ENCODE data around the gene MIGA2. TPM values are rescaled to one million over a fixed set of nuclear protein-coding genes. Genes with fewer than 3 reads are reported as not detected.

MIGA2 gene
- total and polyA plus RNA-seq, 9 of the 15 experiments (the other 6 are each of a cell fraction or from before 2014, with no cell fraction given) = 0.15 to 54.1 (median 18.0) TPM

DNA sequence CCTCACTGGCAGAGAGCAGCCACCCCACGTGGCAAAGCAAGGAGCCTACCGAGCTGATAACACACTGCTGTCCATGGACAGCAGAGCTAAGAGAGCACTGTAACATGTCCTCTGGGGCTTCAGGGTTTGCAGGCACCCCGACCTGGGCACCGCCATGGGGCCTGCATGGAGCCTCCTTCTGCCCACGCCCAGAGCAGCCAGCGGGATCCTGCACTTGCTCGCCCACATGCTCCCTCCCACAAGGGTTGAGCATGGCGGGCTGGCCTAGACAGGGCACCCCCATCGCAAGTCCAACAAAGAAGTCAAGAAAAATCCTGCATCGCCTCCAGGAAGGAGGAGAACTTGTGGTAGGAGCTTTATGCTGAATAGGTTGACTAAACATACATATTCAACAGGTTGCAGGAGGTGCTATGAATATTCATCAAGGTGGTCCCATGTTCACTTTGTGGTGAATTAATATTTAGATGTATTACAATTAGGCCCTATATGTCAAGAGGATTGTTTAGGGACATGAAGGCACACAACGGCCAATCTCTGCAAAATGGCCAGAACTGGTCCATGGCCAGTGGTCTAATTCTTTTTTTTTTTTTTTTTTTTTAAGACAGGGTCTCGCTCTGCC is 3.8 kb upstream of the MIGA2 start:
- Histone ChIP-seq H3K36me3 (ENCODE audit: control insufficient read depth, insufficient read depth, low read length) (no peaks in the 10 kb centered on the region), H2AFZ (ENCODE audit: low read depth, low read length) (peak overlapping the region; percentile 96; the same call in 1 of the 2 replicates), H3K9ac (ENCODE audit: insufficient read depth in 1 of 2, low read depth in 2 of 2, low read length in 2 of 2) (peak overlapping the region; percentile 36 to 64; a peak in 3 of 4 replicates), H3K27me3 (ENCODE audit: control insufficient read depth in 2 of 2, insufficient read depth in 2 of 2, low read length in 2 of 2) (no peaks in the 10 kb centered on the region), H3K4me3 (no peak overlapping the region), H3K27ac (ENCODE audit: extremely low read depth, low read depth, low read length) (peak overlapping the region; percentile 72; the same call in 2 of the 3 replicates), H3K4me2 (ENCODE audit: insufficient read depth, low read length) (peak overlapping the region; percentile 71; the same call in 1 of the 2 replicates), H3K4me1 (replicated peaks in 1 of 2; ENCODE audit: control insufficient read depth in 2 of 2, insufficient read depth in 2 of 2, low read length in 2 of 2) (peaks cover 36 to 67% of the 10 kb centered on the region in 2 experiments), H3K79me2 (ENCODE audit: control insufficient read depth, insufficient read depth, low read length) (peaks cover 16% of the 10 kb centered on the region), H3K9me3 (replicated peaks; ENCODE audit: control insufficient read depth, insufficient read depth, low read depth, low read length) (no peaks in the 10 kb centered on the region), H4K20me1 (replicated peaks; ENCODE audit: control insufficient read depth, insufficient read depth, low read length) (no peaks in the 10 kb centered on the region; the same call in 1 of the 2 replicates), H3K9me1 (ENCODE audit: control insufficient read depth, insufficient read depth, low read length) (no peaks in the 10 kb centered on the region)
- in situ Hi-C loops (cut with MboI) = no loop called here
- no peak for TF ChIP-seq ZFP1 (CRISPR knock-in tag; IDR thresholded peaks at IDR 0.05)
- 0 out of 2 replicates have a peak, but pooled peaks have one; percentile 52 for TF ChIP-seq ZNF384 (IDR thresholded peaks at IDR 0.05; ENCODE audit: low read depth, low read length)
- no peak for TF ChIP-seq PTTG1 (tag; IDR thresholded peaks at IDR 0.05; ENCODE audit: low read depth)
- no peak for TF ChIP-seq BHLHE40 (IDR thresholded peaks at IDR 0.05; ENCODE audit: low read length)
- no peak for TF ChIP-seq ZNF3 (CRISPR knock-in tag; IDR thresholded peaks at IDR 0.05)
- intact Hi-C loops (cut with micrococcal nuclease) = no loop called here
- no peak for DNase-seq (ENCODE audit: extremely low read depth in 1 of 4, low spot score in 3 of 4)
- WGBS (ENCODE audit: insufficient coverage, low coverage, missing lambda C conversion rate) = 63% methylated on average over 12 of the region's 12 CpGs
- no peak for ATAC-seq
- CTCF ChIA-PET (ENCODE audit: low intra/inter-chr PET ratio) = no interaction called here
- POLR2A ChIA-PET = interaction anchor here (0.6 to 0.8 kb wide), 2 partner anchors 130 to 422 kb away, joined by 3 read pairs; no protein-coding TSS in a partner anchor
- BruUV-seq (replicated peaks) = no TSS peak
- FAIRE-seq = peak; percentile 15

DNA sequence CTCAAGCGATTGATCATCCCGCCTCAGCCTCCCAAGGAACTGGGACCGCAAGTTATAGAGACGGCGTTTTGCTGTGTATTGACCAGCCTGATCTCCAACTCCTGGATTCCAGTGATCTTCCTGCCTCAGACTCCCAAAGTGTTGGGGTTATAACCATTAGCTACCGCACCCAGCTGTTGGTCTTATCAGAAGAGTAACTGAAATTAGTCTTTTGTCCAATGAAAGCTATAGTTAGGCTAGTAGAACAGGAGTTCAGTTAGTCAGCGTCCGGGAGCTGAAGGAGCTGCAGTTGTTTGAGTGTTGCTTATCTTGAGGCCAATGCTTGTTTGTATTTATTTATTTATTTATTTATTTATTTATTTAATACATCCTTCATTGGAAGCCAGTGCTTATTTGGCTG is 3.2 kb upstream of the MIGA2 start:
- BruUV-seq (replicated peaks) = no TSS peak
- TF ChIP-seq RBFOX2 (IDR thresholded peaks at IDR 0.05; ENCODE audit: low read depth, low read length) (0 out of 2 replicates have a peak, but pooled peaks have one; percentile 12), DACH1 (IDR thresholded peaks at IDR 0.05; ENCODE audit: partially characterized antibody) (peak; percentile 84), RCOR1 (IDR thresholded peaks at IDR 0.05; ENCODE audit: borderline replicate concordance in 1 of 2, low read depth in 2 of 2, low read length in 2 of 2) (0 out of 4 replicates have a peak, but pooled peaks of 1 of the 2 experiments have one; percentile 3), BHLHE40 (IDR thresholded peaks at IDR 0.05; ENCODE audit: low read length) (no peak), TCF3 (CRISPR knock-in tag; IDR thresholded peaks at IDR 0.05) (peak; percentile 40), PTRF (tag; IDR thresholded peaks at IDR 0.05) (no peak), CBFA2T3 (IDR thresholded peaks at IDR 0.05) (peak; percentile 54), SMARCA4 (IDR thresholded peaks at IDR 0.05) (peak; percentile 57), ZNF57 (CRISPR knock-in tag; IDR thresholded peaks at IDR 0.05) (no peak), RUNX1 (IDR thresholded peaks at IDR 0.05; ENCODE audit: low read depth) (no peak), HNRNPUL1 (IDR thresholded peaks at IDR 0.05; ENCODE audit: low read length) (no peak), FOSL1 (tag; conservative IDR thresholded peaks at IDR 0.05) (peak; percentile 47)
- TF ChIP-seq, protein P1, sequence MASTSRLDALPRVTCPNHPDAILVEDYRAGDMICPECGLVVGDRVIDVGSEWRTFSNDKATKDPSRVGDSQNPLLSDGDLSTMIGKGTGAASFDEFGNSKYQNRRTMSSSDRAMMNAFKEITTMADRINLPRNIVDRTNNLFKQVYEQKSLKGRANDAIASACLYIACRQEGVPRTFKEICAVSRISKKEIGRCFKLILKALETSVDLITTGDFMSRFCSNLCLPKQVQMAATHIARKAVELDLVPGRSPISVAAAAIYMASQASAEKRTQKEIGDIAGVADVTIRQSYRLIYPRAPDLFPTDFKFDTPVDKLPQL (IDR thresholded peaks at IDR 0.05; ENCODE audit: extremely low read depth, insufficient read length) = no peak

More for the DNA sequence above, 3.2 kb upstream of the MIGA2 start:
- in situ Hi-C loops (cut with MboI) (no loop called here), intact Hi-C loops (cut with micrococcal nuclease) (no loop called here)
- peak overlapping the region; percentile 72 for H3K27ac ChIP-seq (ENCODE audit: extremely low read depth, low read depth, low read length)
- FAIRE-seq (peak; percentile 77), ATAC-seq (no peak), DNase-seq (ENCODE audit: extremely low read depth in 1 of 4, low spot score in 3 of 4) (peak in 3 of 4 experiments; percentile 12 to 69 (median 54))
- no peaks in the 10 kb centered on the region for H3K36me3 ChIP-seq (ENCODE audit: control insufficient read depth, insufficient read depth, low read length)
- no peaks in the 10 kb centered on the region for H3K27me3 ChIP-seq (ENCODE audit: control insufficient read depth in 2 of 2, insufficient read depth in 2 of 2, low read length in 2 of 2)
- H4K20me1 ChIP-seq (replicated peaks; ENCODE audit: control insufficient read depth, insufficient read depth, low read length) = no peaks in the 10 kb centered on the region; the same call in 1 of the 2 replicates
- no peak overlapping the region for H3K4me3 ChIP-seq
- CTCF ChIA-PET (ENCODE audit: low intra/inter-chr PET ratio) = no interaction called here
- no peaks in the 10 kb centered on the region for H3K9me3 ChIP-seq (replicated peaks; ENCODE audit: control insufficient read depth, insufficient read depth, low read depth, low read length)
- peak overlapping the region; percentile 71 for H3K4me2 ChIP-seq (ENCODE audit: insufficient read depth, low read length)
- H3K9me1 ChIP-seq (ENCODE audit: control insufficient read depth, insufficient read depth, low read length) = peaks cover 1% of the 10 kb centered on the region
- H2AFZ ChIP-seq (ENCODE audit: low read depth, low read length) = peak overlapping the region; percentile 96
- H3K9ac ChIP-seq (ENCODE audit: insufficient read depth in 1 of 2, low read depth in 2 of 2, low read length in 2 of 2) = peak overlapping the region; percentile 3 to 36; a peak in 2 of 4 replicates
- peaks cover 18% of the 10 kb centered on the region for H3K79me2 ChIP-seq (ENCODE audit: control insufficient read depth, insufficient read depth, low read length)
- 10% methylated on average over 8 of the region's 8 CpGs for WGBS (ENCODE audit: insufficient coverage, low coverage, missing lambda C conversion rate)
- H3K4me1 ChIP-seq (replicated peaks in 1 of 2; ENCODE audit: control insufficient read depth in 2 of 2, insufficient read depth in 2 of 2, low read length in 2 of 2) = peaks cover 42 to 69% of the 10 kb centered on the region in 2 experiments
- POLR2A ChIA-PET = interaction anchor here (0.8 kb wide), 1 partner anchor 422 kb away, joined by 3 read pairs; no protein-coding TSS in a partner anchor
